Ovary (tissue), 3 donors: Measurements from ENCODE around the gene ADGRD1.

Experiments
- EP300 ChIP-seq: sonication (generic); formaldehyde crosslinking; IDR thresholded peaks from one replicate; pipeline ENCODE4 v1.6.1; 2017; ENCODE audit warnings: antibody characterized with exemption
- POLR2A ChIP-seq: fragments of 450-650 bp; IDR thresholded peaks from one replicate; pipeline ENCODE4 v1.6.1; 2017; ENCODE audit warnings: antibody characterized with exemption, mild to moderate bottlenecking, moderate library complexity
- TF ChIP-seq, protein P1 (sequence below), 3 donors: fragments of 450-650 bp in 2 of 3; fragments of 200-600 bp in 1 of 3; IDR thresholded peaks; one replicate each; pipeline versions ENCODE4 v1.5.1 to v1.8.0; 2016 to 2022; ENCODE audit warnings: antibody characterized with exemption in 3 of 3, mild to moderate bottlenecking in 1 of 3
- donor health status: DM: no; HTN: no; CAD: no.

GRCh38 chr12:131151558-131152345 lies 198.0 kb downstream of the ADGRD1 start:
- TF ChIP-seq, protein P1, sequence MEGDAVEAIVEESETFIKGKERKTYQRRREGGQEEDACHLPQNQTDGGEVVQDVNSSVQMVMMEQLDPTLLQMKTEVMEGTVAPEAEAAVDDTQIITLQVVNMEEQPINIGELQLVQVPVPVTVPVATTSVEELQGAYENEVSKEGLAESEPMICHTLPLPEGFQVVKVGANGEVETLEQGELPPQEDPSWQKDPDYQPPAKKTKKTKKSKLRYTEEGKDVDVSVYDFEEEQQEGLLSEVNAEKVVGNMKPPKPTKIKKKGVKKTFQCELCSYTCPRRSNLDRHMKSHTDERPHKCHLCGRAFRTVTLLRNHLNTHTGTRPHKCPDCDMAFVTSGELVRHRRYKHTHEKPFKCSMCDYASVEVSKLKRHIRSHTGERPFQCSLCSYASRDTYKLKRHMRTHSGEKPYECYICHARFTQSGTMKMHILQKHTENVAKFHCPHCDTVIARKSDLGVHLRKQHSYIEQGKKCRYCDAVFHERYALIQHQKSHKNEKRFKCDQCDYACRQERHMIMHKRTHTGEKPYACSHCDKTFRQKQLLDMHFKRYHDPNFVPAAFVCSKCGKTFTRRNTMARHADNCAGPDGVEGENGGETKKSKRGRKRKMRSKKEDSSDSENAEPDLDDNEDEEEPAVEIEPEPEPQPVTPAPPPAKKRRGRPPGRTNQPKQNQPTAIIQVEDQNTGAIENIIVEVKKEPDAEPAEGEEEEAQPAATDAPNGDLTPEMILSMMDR (IDR thresholded peaks at IDR 0.05): no peak
- no peak for TF ChIP-seq EP300
- no peak for TF ChIP-seq POLR2A
